ENCODE results near the gene IGSF21.

DNA sequence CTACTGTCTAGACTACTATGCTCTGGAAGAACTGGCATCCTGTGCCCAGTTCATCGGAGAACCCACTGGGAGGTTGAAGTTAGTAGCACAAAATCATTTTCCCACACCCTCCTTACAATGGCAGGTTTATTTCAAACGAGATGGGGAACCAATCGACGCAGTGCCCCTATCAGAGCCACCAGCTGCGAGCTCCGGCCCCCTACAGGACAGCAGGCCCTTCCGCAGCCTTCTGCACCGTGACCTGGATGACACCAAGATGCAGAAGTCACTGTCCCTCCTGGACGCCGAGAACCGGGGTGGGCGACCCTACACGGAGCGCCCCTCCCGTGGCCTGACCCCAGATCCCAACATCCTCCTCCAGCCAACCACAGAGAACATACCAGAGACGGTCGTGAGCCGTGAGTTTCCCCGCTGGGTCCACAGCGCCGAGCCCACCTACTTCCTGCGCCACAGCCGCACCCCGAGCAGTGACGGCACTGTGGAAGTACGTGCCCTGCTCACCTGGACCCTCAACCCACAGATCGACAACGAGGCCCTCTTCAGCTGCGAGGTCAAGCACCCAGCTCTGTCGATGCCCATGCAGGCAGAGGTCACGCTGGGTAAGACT lies 257.6 kb downstream of the IGSF21 start:
- TF ChIP-seq, protein P1, sequence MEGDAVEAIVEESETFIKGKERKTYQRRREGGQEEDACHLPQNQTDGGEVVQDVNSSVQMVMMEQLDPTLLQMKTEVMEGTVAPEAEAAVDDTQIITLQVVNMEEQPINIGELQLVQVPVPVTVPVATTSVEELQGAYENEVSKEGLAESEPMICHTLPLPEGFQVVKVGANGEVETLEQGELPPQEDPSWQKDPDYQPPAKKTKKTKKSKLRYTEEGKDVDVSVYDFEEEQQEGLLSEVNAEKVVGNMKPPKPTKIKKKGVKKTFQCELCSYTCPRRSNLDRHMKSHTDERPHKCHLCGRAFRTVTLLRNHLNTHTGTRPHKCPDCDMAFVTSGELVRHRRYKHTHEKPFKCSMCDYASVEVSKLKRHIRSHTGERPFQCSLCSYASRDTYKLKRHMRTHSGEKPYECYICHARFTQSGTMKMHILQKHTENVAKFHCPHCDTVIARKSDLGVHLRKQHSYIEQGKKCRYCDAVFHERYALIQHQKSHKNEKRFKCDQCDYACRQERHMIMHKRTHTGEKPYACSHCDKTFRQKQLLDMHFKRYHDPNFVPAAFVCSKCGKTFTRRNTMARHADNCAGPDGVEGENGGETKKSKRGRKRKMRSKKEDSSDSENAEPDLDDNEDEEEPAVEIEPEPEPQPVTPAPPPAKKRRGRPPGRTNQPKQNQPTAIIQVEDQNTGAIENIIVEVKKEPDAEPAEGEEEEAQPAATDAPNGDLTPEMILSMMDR (IDR thresholded peaks at IDR 0.05; ENCODE audit: low read depth, low read length): no peak
- no peak for TF ChIP-seq EZH2phosphoT487 (IDR thresholded peaks at IDR 0.05; ENCODE audit: low read depth)

Measured in OCI-LY3 (cell line).